IMR-90 (cell line): ENCODE results near the gene DPM1. TPM values are rescaled to one million over a fixed set of nuclear protein-coding genes. Genes with fewer than 3 reads are reported as not detected.

Experiments
- ATAC-seq: fragments of 200-7000 bp; cut with Tn5 transposase; 2 replicates; pipeline ENCODE4 v1.9.1; 2020; ENCODE audit warnings: low read depth, mild to moderate bottlenecking, moderate library complexity
- BruUV-seq: library from RNA; stranded (reverse); fragments of 400-500 nt; replicated peaks from 2 replicates; lab custom pipeline; 2021; lab: Mats Ljungman, UMichigan
- CTCF ChIA-PET: fragments of 300-600 bp; formaldehyde crosslinking; extraction: SDS; loops from one replicate; lab custom pipeline; 2021; ENCODE audit warnings: antibody characterized with exemption; lab: Yijun Ruan, JAX
- POLR2A ChIA-PET: fragments of 300-600 bp; sonication (Branson Sonifier 250); formaldehyde crosslinking; loops from one replicate; lab custom pipeline; 2022; ENCODE audit warnings: antibody characterized with exemption; ENCODE audit not compliant: unreplicated experiment; lab: Charles Lee
- DNase-seq: peaks from one replicate; pipeline ENCODE4 v3.0.0; 2013
- H2AFZ ChIP-seq: replicated peaks from 2 replicates; pipeline ENCODE3; 2013; ENCODE audit warnings: low read length, mild to moderate bottlenecking; ENCODE audit not compliant: poor library complexity
- H2AK5ac ChIP-seq: 2 replicates; pipeline ENCODE4 v1.6.1; 2013; ENCODE audit warnings: low read depth, low read length, inconsistent platforms
- H2AK9ac ChIP-seq: replicated peaks from 2 replicates; pipeline ENCODE3; 2013; ENCODE audit warnings: mild to moderate bottlenecking, low read depth, low read length, moderate library complexity; ENCODE audit not compliant: poor library complexity
- H2BK120ac ChIP-seq: 2 replicates; pipeline ENCODE4 v1.6.1; 2013; ENCODE audit warnings: low read depth, low read length, inconsistent platforms
- H2BK15ac ChIP-seq: 3 replicates; pipeline ENCODE4 v1.6.1; 2013; ENCODE audit warnings: low read depth, low read length, inconsistent platforms
- H2BK20ac ChIP-seq: 2 replicates; pipeline ENCODE4 v1.6.1; 2013; ENCODE audit warnings: low read depth, mild to moderate bottlenecking, inconsistent platforms, low read length, moderate library complexity
- H2BK5ac ChIP-seq: 2 replicates; pipeline ENCODE4 v1.6.1; 2013; ENCODE audit warnings: mild to moderate bottlenecking, low read depth, low read length, inconsistent platforms; ENCODE audit not compliant: poor library complexity, severe bottlenecking
- H3K14ac ChIP-seq: replicated peaks from 2 replicates; pipeline ENCODE4 v1.6.1; 2013; ENCODE audit warnings: low read depth, low read length, inconsistent platforms
- H3K18ac ChIP-seq: 2 replicates; pipeline ENCODE4 v1.6.1; 2013; ENCODE audit warnings: low read depth, low read length, control low read depth
- H3K23ac ChIP-seq: 2 replicates; pipeline ENCODE4 v1.6.1; 2013; ENCODE audit warnings: low read depth, low read length, inconsistent platforms
- H3K27ac ChIP-seq: 2 replicates; pipeline ENCODE4 v1.5.1; 2013; ENCODE audit warnings: mild to moderate bottlenecking, control low read depth, low read length; ENCODE audit not compliant: insufficient read depth
- H3K27me3 ChIP-seq: 2 replicates; pipeline ENCODE4 v1.6.1; 2013; ENCODE audit warnings: low read length; ENCODE audit not compliant: control insufficient read depth, insufficient read depth
- H3K36me3 ChIP-seq: 2 replicates; pipeline ENCODE4 v1.6.1; 2013; ENCODE audit warnings: low read length, mixed read lengths; ENCODE audit not compliant: control insufficient read depth, insufficient read depth
- H3K4ac ChIP-seq: 2 replicates; pipeline ENCODE4 v1.6.1; 2013; ENCODE audit warnings: low read depth, low read length, inconsistent platforms
- H3K4me1 ChIP-seq: 2 replicates; pipeline ENCODE4 v1.6.1; 2013; ENCODE audit warnings: low read length, mixed read lengths; ENCODE audit not compliant: control insufficient read depth, insufficient read depth
- H3K4me2 ChIP-seq: 2 replicates; pipeline ENCODE4 v1.6.1; 2013; ENCODE audit warnings: low read depth, mild to moderate bottlenecking, control low read depth, low read length, moderate library complexity
- H3K4me3 ChIP-seq: 2 replicates; pipeline ENCODE4 v1.5.1; 2013; ENCODE audit warnings: low read depth, mild to moderate bottlenecking, control low read depth, low read length, moderate library complexity; ENCODE audit not compliant: insufficient read depth
- H3K56ac ChIP-seq: 2 replicates; pipeline ENCODE4 v1.6.1; 2013; ENCODE audit warnings: low read length, inconsistent platforms; ENCODE audit not compliant: insufficient read depth; ENCODE audit errors: extremely low read depth
- H3K79me1 ChIP-seq, 2 experiments: 2 replicates each; pipeline ENCODE4 v1.6.1; 2013; ENCODE audit warnings: low read length in 2 of 2, inconsistent platforms in 1 of 2, low read depth in 1 of 2
- H3K9ac ChIP-seq: 2 replicates; pipeline ENCODE4 v1.6.1; 2013; ENCODE audit warnings: low read depth, low read length, control low read depth
- H3K9me1 ChIP-seq: 2 replicates; pipeline ENCODE4 v1.6.1; 2013; ENCODE audit warnings: low read length, inconsistent platforms; ENCODE audit not compliant: insufficient read depth
- H3K9me3 ChIP-seq: 2 replicates; pipeline ENCODE4 v1.6.1; 2013; ENCODE audit warnings: low read length; ENCODE audit not compliant: control insufficient read depth, insufficient read depth
- H4K20me1 ChIP-seq: 2 replicates; pipeline ENCODE4 v1.6.1; 2013; ENCODE audit warnings: low read length, inconsistent platforms; ENCODE audit not compliant: insufficient read depth
- H4K5ac ChIP-seq: 2 replicates; pipeline ENCODE4 v1.6.1; 2013; ENCODE audit warnings: mild to moderate bottlenecking, low read depth, low read length, control low read depth
- H4K8ac ChIP-seq, 2 experiments: 2 replicates each; pipeline ENCODE4 v1.6.1; 2013; ENCODE audit warnings: low read depth in 2 of 2, low read length in 2 of 2, control low read depth in 1 of 2, inconsistent platforms in 1 of 2
- H4K91ac ChIP-seq: 2 replicates; pipeline ENCODE4 v1.6.1; 2013; ENCODE audit warnings: low read depth, low read length, inconsistent platforms; ENCODE audit not compliant: insufficient read depth
- BHLHE40 ChIP-seq: fragments of 150-350 bp; IDR thresholded peaks from 2 replicates; pipeline ENCODE4 v1.6.1; 2016; ENCODE audit warnings: mild to moderate bottlenecking, low read depth, low read length
- CEBPB ChIP-seq: IDR thresholded peaks from 2 replicates; pipeline ENCODE4 v1.6.1; 2012; ENCODE audit warnings: low read depth, low read length, improper control_type of control experiment
- ELK1 ChIP-seq: fragments of 150-350 bp; IDR thresholded peaks from 2 replicates; pipeline ENCODE4 v1.6.1; 2016; ENCODE audit warnings: low read depth, mild to moderate bottlenecking, low read length, moderate library complexity, borderline replicate concordance
- FOS ChIP-seq: fragments of 150-350 bp; IDR thresholded peaks from 2 replicates; pipeline ENCODE4 v1.6.1; 2016; ENCODE audit warnings: low read depth, low read length
- MAZ ChIP-seq: IDR thresholded peaks from 2 replicates; pipeline ENCODE4 v1.6.1; 2012; ENCODE audit warnings: low read depth, mild to moderate bottlenecking, low read length, improper control_type of control experiment, moderate library complexity, borderline replicate concordance
- RCOR1 ChIP-seq: IDR thresholded peaks from 2 replicates; pipeline ENCODE4 v1.6.1; 2012; ENCODE audit warnings: mild to moderate bottlenecking, low read length, improper control_type of control experiment; ENCODE audit not compliant: insufficient replicate concordance
- dilution Hi-C: fragments of 300-500 bp; cut with HindIII; formaldehyde crosslinking; loops from one replicate; pipeline ENCODE4 v1.14.3; 2018; ENCODE audit warnings: low sequenced_read_pairs; ENCODE audit not compliant: unreplicated experiment
- in situ Hi-C: fragments of 300-500 bp; cut with MboI; formaldehyde crosslinking; loops from 3 replicates; pipeline ENCODE4 v1.14.3; 2019; ENCODE audit warnings: low sequenced_read_pairs, inconsistent platforms, mixed read lengths
- intact Hi-C: fragments of 100-400 bp; cut with micrococcal nuclease; formaldehyde crosslinking; loops from 2 replicates; pipeline ENCODE4 v1.10.0; 2022
- polyA plus RNA-seq, 3 experiments: library from polyadenylated mRNA; depleted of rRNA; stranded (reverse); fragments of >200 nt; gene quantifications; 2 replicates each; pipeline ENCODE4 v1.2.3, GENCODE V29; 2012; ENCODE audit warnings: low replicate concordance in 1 of 3
- total RNA-seq: library from RNA; depleted of rRNA; stranded (reverse); fragments of >200 nt; gene quantifications from 2 replicates; pipeline ENCODE4 v1.2.3, GENCODE V29; 2012

DPM1 gene
- total and polyA plus RNA-seq, 2 of the 4 experiments (the other 2 are of a cell fraction) = 59.1 to 89.1 TPM

DNA sequence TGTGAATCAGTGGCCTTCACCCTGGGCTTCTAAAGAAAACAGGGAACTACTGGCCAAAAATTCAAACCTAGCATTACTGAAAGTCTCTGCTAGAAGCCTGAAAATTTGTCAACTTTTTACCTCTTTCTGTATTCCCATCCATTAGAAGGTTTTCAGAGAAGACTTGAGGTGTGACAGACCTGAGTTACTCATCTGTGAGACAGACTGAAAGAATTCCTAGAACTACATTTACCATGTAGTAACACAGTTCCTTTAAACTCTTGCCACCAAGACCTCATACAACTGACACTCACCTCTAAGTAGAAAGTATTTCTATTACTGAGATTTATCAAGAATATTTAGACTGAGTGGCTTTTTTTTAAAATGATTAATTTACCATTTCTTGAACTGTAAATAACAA lies 4.5 kb downstream of the DPM1 start:
- Histone ChIP-seq H3K27me3 (no peaks in the 10 kb centered on the region), H3K4me2 (no peak overlapping the region), H2BK15ac (no peak overlapping the region), H2BK5ac (no peak overlapping the region), H3K56ac (no peak overlapping the region), H2AK9ac (no peak overlapping the region), H3K79me1 (peaks cover 4 to 49% of the 10 kb centered on the region in 2 experiments), H3K36me3 (peaks cover 18% of the 10 kb centered on the region), H3K14ac (no peak overlapping the region), H2AK5ac (no peak overlapping the region), H2BK120ac (no peak overlapping the region), H3K4me1 (peaks cover 2% of the 10 kb centered on the region; the same call in 1 of the 2 replicates), H3K23ac (no peak overlapping the region), H2AFZ (no peak overlapping the region), H4K8ac (no peak overlapping the region), H4K5ac (no peak overlapping the region), H2BK20ac (no peak overlapping the region), H3K9me3 (no peaks in the 10 kb centered on the region), H3K27ac (no peak overlapping the region), H3K18ac (no peak overlapping the region), H3K4ac (no peak overlapping the region), H3K9me1 (peaks cover 3% of the 10 kb centered on the region; the same call in 1 of the 2 replicates), H4K20me1 (peaks cover 33% of the 10 kb centered on the region), H3K9ac (no peak overlapping the region), H3K4me3 (no peak overlapping the region), H4K91ac (no peak overlapping the region)
- in situ Hi-C loops = no loop called here
- CTCF ChIA-PET = no interaction called here
- no peak for ATAC-seq
- dilution Hi-C loops = no loop called here
- no peak for DNase-seq
- no peak for TF ChIP-seq FOS
- no peak for TF ChIP-seq ELK1
- no peak for TF ChIP-seq BHLHE40
- TF ChIP-seq CEBPB = no peak
- TF ChIP-seq MAZ = no peak
- TF ChIP-seq RCOR1 = no peak
- POLR2A ChIA-PET = no interaction called here
- no TSS peak for BruUV-seq
- intact Hi-C loops = no loop called here
